Fibroblast of skin of back (primary cell): ENCODE data around the gene DUSP19.
A peak's percentile ranks its signal among the peaks of the same experiment; 100 is the strongest.

Experiments
- DNase-seq: peaks from one replicate; pipeline ENCODE4 v3.0.0-alpha.2; 2013

Gene DUSP19

GRCh38 chr2:183068561-183068960, 10.0 kb upstream of the DUSP19 start:
- DNase-seq = no peak

DNA sequence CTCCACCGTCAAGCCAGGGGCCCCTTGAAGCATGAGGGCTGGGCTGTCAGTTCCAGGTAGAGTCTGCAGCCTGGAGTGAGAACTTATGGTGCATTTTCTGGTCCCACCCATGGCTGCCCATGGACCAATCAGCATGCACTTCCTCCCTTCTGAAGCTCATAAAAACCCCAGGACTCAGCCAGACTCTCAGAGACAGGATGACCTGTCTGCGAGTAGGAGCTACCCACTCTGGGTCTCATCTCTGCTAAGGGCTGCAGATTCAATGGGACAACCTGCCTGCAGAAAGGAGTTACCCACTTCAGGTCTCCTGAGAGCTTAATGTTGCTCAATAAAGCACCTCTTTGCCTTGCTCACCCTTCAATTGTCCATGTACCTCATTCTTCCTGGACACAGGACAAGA, 9.4 kb upstream of the DUSP19 start:
- no peak for DNase-seq

GRCh38 chr2:183070942-183071844, 7.4 kb upstream of the DUSP19 start:
- peak; percentile 43 for DNase-seq

GRCh38 chr2:183072177-183072576, 6.4 kb upstream of the DUSP19 start:
- no peak for DNase-seq

GRCh38 chr2:183078163-183078463, 434 bp upstream of the DUSP19 start:
- DNase-seq = no peak

GRCh38 chr2:183079139-183079775, 710 bp downstream of the DUSP19 start:
- no peak for DNase-seq

GRCh38 chr2:183081911-183082310, 3.4 kb downstream of the DUSP19 start:
- no peak for DNase-seq

GRCh38 chr2:183088061-183088460, 9.5 kb downstream of the DUSP19 start:
- DNase-seq = no peak

- DNase-seq = no peak
Measured at GRCh38 chr2:183089192-183089851, 10.8 kb downstream of the DUSP19 start.

- no peak for DNase-seq
Measured at GRCh38 chr2:183091318-183091953, 12.9 kb downstream of the DUSP19 start.

- DNase-seq = no peak
Measured at GRCh38 chr2:183091954-183092345, 13.4 kb downstream of the DUSP19 start.

DNA sequence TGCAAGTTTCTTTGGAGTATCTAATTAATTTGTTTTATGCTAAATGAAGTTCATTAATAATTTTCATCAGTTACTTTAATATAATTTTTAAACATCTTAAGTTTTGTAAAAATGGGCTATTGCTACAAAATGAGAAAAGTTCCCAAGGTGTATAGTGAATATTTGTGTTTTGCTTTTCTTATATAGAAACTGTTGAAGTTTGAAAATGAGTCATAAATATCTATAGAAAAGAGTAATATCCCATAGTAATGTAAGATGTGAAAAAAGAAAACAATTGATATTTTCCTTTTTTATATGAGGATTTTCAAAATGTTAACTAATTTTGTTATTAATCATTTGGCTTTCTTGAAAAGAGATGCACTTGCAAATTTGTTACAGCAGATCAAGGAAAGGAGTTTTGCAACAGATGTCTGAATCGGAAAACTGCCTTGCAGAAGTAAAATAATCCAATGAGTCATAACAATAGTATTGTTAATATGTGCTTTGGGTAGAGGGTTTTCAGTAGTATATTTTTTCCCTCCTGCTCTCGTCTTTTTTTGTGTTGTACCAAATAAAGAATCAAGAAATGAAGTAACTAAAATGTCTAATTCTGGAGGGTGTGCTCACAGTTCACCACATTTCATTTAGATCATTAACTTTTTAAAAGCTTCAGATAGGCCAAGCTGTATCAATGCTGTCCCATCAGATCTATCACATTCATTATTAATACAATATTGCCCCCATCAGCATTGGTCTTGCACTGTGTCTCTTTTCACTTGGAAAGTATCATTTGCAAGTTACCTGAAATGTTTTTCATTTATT, 15.5 kb downstream of the DUSP19 start:
- peak; percentile 53 for DNase-seq

DNA sequence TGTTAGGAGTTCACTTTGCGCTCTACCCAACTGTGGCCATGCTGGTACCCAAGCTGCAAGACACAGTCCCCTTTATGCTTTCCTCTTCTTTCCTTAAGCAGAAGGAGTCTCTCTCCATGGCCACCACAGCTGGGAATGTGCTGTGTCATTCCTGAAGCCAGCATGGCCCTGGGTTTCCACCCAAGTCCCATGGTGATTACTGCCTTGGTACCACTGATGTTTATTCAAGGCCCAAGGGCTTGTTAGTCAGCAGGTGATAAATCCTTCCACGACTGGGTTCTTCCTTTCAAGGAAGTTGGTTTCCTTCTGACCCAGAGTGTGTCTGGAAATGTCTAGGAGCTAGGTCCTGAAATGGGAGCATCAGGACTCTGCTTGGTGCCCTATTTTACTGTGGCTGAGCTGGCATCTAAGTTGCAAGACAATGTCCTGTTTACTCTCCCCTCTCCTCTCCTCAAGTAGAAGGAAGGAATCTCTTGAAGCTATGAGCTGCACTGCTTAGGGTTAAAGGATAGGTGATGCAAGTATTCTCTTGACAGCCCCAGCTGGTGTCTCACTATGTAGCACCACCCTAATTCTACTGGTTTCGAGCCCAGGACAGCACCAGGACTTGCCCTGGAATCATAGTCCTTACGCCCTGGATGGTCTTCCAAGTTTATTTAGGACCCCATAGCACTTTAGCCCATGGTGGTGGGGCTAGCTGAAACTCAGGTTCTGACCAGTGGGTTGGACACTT, 27.0 kb downstream of the DUSP19 start:
- peak; percentile 51 for DNase-seq

DNA sequence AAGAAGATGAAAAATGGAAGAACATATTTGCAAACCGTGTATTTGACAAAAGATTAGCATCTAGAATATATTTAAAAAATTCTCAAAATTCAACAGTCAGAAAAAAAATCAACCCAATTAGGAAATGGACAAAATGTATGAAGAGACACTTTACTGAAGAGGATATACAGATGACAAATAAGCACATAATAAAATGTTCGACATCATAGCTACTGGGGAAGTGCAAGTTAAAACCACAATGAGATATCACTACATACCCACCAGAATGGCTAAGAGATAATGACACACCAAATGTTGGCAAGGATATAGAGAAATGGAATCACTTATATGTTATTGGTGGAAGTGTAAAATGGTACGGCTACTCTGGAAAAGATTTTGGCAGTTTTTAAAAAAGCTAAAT, 34.0 kb downstream of the DUSP19 start:
- no peak for DNase-seq

GRCh38 chr2:183113630-183114029, 35.1 kb downstream of the DUSP19 start:
- DNase-seq = no peak

DNA sequence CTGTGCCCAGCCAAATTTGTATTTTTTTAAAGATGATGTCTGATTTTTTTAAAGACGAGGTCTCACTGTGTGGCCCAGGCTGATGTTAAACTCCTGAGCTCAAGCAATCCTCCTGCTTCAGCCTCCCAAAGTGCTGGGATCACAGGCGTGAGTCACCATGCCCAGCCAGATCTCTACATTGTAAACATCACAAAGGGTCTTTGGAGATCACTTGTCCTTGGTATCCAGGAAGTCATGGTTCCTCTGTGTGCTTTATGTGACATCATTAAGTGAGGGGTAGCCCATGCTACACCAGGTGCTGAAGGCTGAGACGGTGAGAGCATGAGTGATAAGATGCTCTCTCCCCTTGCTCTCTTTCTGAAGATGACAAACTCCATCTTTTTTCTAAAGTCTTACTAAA, 38.7 kb downstream of the DUSP19 start:
- no peak for DNase-seq

DNA sequence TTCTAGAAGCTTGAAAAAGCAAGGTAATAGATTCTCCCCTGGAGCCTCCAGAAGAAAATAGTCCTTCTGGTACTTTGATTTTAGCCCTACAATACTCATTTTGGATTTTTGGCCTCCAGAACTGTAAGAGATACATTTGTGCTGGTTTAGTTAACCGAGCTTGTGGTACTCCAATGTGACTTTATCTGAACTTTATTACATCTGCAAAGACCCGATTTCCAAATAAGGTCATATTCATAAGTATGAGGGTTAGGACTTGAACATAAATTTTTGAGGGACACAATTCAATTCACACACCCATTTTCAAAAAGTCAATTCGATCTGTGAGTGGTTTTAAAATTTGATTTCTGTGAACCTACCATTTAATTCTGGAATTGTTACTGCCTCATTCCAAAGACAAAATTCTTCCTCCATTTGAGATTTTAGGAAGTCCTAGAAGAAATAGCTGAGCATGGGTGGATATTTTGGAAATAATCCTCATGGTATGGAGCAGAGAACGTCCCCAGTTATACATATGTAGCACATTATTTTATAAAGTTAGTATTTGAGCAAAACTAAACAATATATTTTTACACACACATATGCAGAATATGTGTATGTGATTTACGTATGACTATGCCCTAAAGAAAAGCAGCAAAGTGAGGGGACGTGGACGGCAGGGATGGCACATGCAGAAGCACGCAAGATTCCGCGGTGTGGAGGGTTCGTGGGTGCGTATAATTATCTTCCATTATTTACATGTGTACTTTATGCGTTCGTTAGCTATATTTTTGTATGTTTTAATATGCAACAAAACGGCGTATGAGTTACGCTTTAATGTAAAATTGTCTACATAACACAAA, 44.8 kb downstream of the DUSP19 start:
- DNase-seq = no peak

DNA sequence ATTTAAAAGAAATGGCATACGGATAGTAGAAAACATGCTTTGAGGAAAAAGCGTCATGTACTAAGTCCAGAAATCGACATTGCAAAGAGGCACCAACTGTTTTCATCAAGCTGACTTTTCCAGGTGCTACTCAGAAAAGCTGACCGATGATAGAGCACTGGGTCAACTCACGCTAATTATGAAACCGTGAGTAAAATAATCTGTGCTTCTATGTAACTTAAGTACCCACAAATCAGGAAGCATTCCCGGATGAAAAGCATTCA, 45.3 kb downstream of the DUSP19 start:
- DNase-seq = no peak

DNA sequence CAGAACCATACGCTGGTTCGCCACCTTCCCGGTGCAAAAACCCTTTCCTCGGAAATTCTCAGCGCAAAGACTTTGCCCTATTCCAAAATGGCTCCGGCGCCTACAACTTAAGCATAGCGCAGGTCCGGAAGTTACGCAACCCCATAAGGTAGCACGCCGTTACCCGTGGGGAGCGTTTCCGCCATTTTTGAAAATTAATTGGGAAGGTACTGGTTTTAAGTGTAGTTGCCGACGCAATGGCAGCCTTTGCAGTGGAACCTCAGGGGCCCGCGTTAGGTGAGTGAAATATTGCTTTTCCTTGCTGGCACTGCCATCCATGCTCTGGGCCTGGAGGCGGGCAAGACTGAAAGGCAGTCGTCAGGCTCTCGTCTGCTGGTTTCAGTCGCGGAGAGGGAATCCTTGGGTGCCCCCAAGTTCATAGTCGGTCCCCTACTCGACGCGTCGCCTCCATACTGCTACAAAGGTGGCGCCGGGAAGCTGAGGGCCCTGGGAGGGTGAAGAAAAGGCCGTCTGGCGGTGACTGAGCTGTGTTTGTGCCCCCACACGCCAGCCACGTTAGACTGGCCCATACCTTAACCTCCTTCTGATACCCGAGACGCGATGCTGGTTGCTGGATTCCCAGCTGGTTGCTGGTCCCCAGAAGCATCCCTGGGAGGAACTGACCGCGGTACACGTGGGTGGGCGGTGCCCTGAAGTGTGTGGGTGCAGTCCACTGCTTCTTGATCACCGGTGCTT, 45.8 kb downstream of the DUSP19 start, which contains the start of gene NUP35:
Gene NUP35 (plus strand): TSS at position 222 of the 735 bp plus-strand sequence. CDS start 15 bp downstream, at position 237.
- DNase-seq = peak; percentile 88

DNA sequence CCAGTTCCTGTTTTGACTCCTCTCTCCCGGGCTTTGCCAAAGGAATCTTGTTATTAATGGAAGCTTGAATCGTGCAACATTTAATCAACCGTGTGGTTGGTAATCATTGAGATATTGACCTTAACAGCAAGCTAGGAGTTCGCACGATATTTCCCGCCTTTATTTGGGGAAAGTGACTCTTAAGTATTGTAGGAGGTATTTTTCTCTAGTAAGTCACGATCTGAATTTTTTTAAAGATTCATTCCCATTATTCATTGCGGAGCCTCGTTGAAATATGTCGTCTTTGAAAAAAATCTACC, 46.4 kb downstream of the DUSP19 start:
- no peak for DNase-seq
